ENCODE data around the gene TENT5C. TPM values are rescaled to one million over a fixed set of nuclear protein-coding genes. Genes with fewer than 3 reads are reported as not detected.

The TENT5C gene
- total RNA-seq, 1 experiment from 2014 or later, result 1.4 TPM

DNA sequence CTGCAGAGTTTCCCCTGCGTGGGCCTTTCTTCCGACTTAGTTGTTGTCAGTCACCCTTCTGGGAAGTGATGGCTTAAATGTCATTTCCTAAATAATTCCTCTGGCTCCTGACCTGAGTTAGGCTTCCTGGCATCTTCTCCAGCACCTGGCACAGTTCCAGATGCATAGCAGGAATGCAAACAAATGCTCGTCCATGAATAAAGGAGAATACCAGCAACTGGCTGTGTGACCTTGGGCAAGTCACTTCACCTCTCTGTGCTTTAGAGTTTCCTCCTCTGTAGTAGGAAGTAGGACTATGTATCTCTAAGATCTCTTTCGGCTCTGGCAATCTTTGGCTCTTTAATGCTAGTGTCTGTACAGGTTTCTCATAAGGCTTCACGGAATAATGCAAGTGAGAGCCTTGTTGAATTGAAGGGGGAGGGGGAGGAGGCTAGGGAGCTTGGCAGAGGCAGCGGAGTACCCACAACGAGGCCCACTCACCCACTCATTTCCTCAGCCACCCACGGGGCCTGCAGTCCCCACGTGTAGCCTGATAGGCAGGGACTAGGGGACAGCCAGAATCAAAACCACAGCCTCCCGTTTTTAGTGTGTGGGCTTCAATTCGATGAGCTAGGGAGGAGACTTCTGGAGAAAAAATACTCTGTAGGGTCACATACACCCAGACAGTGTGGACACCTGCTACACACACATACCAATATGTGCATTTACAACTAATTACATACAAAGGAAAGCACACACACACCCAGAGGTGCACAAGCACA lies 48.1 kb downstream of the TENT5C start:
- RAD21 ChIA-PET (ENCODE audit: low non-redundant PET in 1 of 2, low total read pairs in 2 of 2, uncharacterized antibody in 2 of 2, unreplicated experiment in 2 of 2), result no interaction called here
- H3K4me1 ChIP-seq (ENCODE audit: control insufficient read depth in 1 of 2, insufficient read depth in 2 of 2, low read length in 2 of 2), result peaks cover 5 to 10% of the 10 kb centered on the region in 2 experiments
- H3K79me2 ChIP-seq (ENCODE audit: insufficient read depth, low read length), result no peaks in the 10 kb centered on the region
- POLR2A ChIA-PET, result no interaction called here
- no peak for ATAC-seq
- no peak overlapping the region for H2AFZ ChIP-seq (ENCODE audit: low read depth, low read length, poor library complexity, severe bottlenecking)
- no peak overlapping the region for H3K4me3 ChIP-seq (replicated peaks in 1 of 2; ENCODE audit: low read depth in 1 of 2, low read length in 2 of 2)
- no peaks in the 10 kb centered on the region for H3K9me2 ChIP-seq (ENCODE audit: insufficient read depth)
- no peak overlapping the region for H3K9ac ChIP-seq (ENCODE audit: low read length)
- intact Hi-C loops (cut with micrococcal nuclease), result no loop called here
- H3K9me3 ChIP-seq (ENCODE audit: control insufficient read depth in 1 of 2, insufficient read depth in 1 of 2, low read depth in 1 of 2, low read length in 2 of 2), result no peaks in the 10 kb centered on the region
- TF ChIP-seq ZFX (IDR thresholded peaks at IDR 0.05) (no peak), ATF3 (IDR thresholded peaks at IDR 0.05) (no peak), EZH2phosphoT487 (IDR thresholded peaks at IDR 0.05; ENCODE audit: borderline replicate concordance) (no peak), ELF1 (IDR thresholded peaks at IDR 0.05; ENCODE audit: borderline replicate concordance, low read depth) (no peak), JUND (IDR thresholded peaks at IDR 0.05) (no peak), EZH2 (IDR thresholded peaks at IDR 0.05) (no peak), SP1 (IDR thresholded peaks at IDR 0.05; ENCODE audit: low read depth) (no peak), POLR2AphosphoS5 (IDR thresholded peaks at IDR 0.05; ENCODE audit: low read depth, low read length) (no peak), FOSL1 (IDR thresholded peaks at IDR 0.05; ENCODE audit: low read depth) (no peak), ZNF274 (IDR thresholded peaks at IDR 0.05; ENCODE audit: low read depth, low read length) (no peak), POLR2A (IDR thresholded peaks at IDR 0.05; ENCODE audit: borderline replicate concordance, extremely low read depth, insufficient read depth, insufficient read length) (no peak), SIN3A (IDR thresholded peaks at IDR 0.05; ENCODE audit: low read depth) (no peak), CEBPB (IDR thresholded peaks at IDR 0.05; ENCODE audit: low read depth) (no peak), TCF7L2 (IDR thresholded peaks at IDR 0.05; ENCODE audit: borderline replicate concordance, extremely low read depth, insufficient read depth, insufficient read length) (no peak), EGR1 (IDR thresholded peaks at IDR 0.05; ENCODE audit: low read depth) (no peak), CBX3 (IDR thresholded peaks at IDR 0.05; ENCODE audit: low read depth) (no peak)
- TF ChIP-seq, protein P1, sequence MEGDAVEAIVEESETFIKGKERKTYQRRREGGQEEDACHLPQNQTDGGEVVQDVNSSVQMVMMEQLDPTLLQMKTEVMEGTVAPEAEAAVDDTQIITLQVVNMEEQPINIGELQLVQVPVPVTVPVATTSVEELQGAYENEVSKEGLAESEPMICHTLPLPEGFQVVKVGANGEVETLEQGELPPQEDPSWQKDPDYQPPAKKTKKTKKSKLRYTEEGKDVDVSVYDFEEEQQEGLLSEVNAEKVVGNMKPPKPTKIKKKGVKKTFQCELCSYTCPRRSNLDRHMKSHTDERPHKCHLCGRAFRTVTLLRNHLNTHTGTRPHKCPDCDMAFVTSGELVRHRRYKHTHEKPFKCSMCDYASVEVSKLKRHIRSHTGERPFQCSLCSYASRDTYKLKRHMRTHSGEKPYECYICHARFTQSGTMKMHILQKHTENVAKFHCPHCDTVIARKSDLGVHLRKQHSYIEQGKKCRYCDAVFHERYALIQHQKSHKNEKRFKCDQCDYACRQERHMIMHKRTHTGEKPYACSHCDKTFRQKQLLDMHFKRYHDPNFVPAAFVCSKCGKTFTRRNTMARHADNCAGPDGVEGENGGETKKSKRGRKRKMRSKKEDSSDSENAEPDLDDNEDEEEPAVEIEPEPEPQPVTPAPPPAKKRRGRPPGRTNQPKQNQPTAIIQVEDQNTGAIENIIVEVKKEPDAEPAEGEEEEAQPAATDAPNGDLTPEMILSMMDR (IDR thresholded peaks at IDR 0.05 in 2 of 3, conservative IDR thresholded peaks at IDR 0.05 in 1 of 3; ENCODE audit: borderline replicate concordance in 1 of 3, insufficient read depth in 1 of 3, low read depth in 2 of 3, low read length in 2 of 3), result no peak
- TF ChIP-seq, protein P2, sequence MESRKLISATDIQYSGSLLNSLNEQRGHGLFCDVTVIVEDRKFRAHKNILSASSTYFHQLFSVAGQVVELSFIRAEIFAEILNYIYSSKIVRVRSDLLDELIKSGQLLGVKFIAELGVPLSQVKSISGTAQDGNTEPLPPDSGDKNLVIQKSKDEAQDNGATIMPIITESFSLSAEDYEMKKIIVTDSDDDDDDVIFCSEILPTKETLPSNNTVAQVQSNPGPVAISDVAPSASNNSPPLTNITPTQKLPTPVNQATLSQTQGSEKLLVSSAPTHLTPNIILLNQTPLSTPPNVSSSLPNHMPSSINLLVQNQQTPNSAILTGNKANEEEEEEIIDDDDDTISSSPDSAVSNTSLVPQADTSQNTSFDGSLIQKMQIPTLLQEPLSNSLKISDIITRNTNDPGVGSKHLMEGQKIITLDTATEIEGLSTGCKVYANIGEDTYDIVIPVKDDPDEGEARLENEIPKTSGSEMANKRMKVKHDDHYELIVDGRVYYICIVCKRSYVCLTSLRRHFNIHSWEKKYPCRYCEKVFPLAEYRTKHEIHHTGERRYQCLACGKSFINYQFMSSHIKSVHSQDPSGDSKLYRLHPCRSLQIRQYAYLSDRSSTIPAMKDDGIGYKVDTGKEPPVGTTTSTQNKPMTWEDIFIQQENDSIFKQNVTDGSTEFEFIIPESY (IDR thresholded peaks at IDR 0.05; ENCODE audit: extremely low read depth, insufficient replicate concordance, low read length), result no peak
- TF ChIP-seq, protein P3, sequence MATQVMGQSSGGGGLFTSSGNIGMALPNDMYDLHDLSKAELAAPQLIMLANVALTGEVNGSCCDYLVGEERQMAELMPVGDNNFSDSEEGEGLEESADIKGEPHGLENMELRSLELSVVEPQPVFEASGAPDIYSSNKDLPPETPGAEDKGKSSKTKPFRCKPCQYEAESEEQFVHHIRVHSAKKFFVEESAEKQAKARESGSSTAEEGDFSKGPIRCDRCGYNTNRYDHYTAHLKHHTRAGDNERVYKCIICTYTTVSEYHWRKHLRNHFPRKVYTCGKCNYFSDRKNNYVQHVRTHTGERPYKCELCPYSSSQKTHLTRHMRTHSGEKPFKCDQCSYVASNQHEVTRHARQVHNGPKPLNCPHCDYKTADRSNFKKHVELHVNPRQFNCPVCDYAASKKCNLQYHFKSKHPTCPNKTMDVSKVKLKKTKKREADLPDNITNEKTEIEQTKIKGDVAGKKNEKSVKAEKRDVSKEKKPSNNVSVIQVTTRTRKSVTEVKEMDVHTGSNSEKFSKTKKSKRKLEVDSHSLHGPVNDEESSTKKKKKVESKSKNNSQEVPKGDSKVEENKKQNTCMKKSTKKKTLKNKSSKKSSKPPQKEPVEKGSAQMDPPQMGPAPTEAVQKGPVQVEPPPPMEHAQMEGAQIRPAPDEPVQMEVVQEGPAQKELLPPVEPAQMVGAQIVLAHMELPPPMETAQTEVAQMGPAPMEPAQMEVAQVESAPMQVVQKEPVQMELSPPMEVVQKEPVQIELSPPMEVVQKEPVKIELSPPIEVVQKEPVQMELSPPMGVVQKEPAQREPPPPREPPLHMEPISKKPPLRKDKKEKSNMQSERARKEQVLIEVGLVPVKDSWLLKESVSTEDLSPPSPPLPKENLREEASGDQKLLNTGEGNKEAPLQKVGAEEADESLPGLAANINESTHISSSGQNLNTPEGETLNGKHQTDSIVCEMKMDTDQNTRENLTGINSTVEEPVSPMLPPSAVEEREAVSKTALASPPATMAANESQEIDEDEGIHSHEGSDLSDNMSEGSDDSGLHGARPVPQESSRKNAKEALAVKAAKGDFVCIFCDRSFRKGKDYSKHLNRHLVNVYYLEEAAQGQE (IDR thresholded peaks at IDR 0.05; ENCODE audit: low read depth), result no peak
- TF ChIP-seq, protein P4, sequence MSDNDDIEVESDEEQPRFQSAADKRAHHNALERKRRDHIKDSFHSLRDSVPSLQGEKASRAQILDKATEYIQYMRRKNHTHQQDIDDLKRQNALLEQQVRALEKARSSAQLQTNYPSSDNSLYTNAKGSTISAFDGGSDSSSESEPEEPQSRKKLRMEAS (IDR thresholded peaks at IDR 0.05), result no peak
- no peaks in the 10 kb centered on the region for H3K36me3 ChIP-seq (ENCODE audit: control insufficient read depth in 1 of 2, insufficient read depth in 2 of 2, low read length in 2 of 2)
- no peak overlapping the region for H3K4me2 ChIP-seq (ENCODE audit: low read length)
- CTCF ChIA-PET, result no interaction called here
- H3K27me3 ChIP-seq (ENCODE audit: insufficient read depth, low read length), result no peaks in the 10 kb centered on the region
- BruUV-seq (replicated peaks), result no TSS peak
- DNase-seq (ENCODE audit: low read depth, low spot score), result no peak
- H3K27ac ChIP-seq (ENCODE audit: low read depth, low read length), result no peak overlapping the region
- no peaks in the 10 kb centered on the region for H4K20me1 ChIP-seq (ENCODE audit: insufficient read depth)
